H1 (cell line): ENCODE results near the gene POU5F1. TPM values are rescaled to one million over a fixed set of nuclear protein-coding genes. Genes with fewer than 3 reads are reported as not detected.

Experiments
- ASH2L ChIP-seq: fragments of 200-600, 300-600 bp; sonication (generic); IDR thresholded peaks from one replicate; pipeline ENCODE4 v1.7.1; 2017; ENCODE audit warnings: low read length
- CTCF ChIP-seq, 3 experiments: IDR thresholded peaks; 1 replicate in 2 of 3; 2 replicates in 1 of 3; pipeline versions ENCODE4 v1.5.1 to v1.6.1; 2011; ENCODE audit warnings: low read length in 3 of 3, mild to moderate bottlenecking in 3 of 3, inconsistent platforms in 2 of 3, low read depth in 1 of 3, moderate library complexity in 1 of 3; ENCODE audit not compliant: insufficient read depth in 1 of 3; ENCODE audit errors: control extremely low read depth in 1 of 3
- TAF7 ChIP-seq: optimal IDR thresholded peaks from 2 replicates; pipeline ENCODE3; 2011; ENCODE audit warnings: low read depth, mild to moderate bottlenecking, inconsistent platforms, low read length, moderate library complexity, borderline replicate concordance
- polyA plus RNA-seq, 7 experiments: library from polyadenylated mRNA; depleted of rRNA in 3 of 7; stranded (reverse) in 5 of 7; unstranded in 2 of 7; fragments of >200 nt in 5 of 7; fragments of 200-250 nt in 2 of 7; gene quantifications; 1 replicate in 5 of 7; 2 replicates in 1 of 7; 4 replicates in 1 of 7; pipeline versions ENCODE4 v1.2.1 to v1.2.3, GENCODE V29; 2011 to 2013; ENCODE audit warnings: missing spikeins in 2 of 7, mixed read lengths in 2 of 7
- total RNA-seq: library from RNA; stranded (reverse); fragmentation: NEBNext Ultra II Directional; extraction: Animal tissue kit (Norgen Biotek cat#: 25700); gene quantifications from 2 replicates; pipeline ENCODE4 v1.2.1, GENCODE V29; 2021

The POU5F1 gene
- total and polyA plus RNA-seq, 2 of the 8 experiments (the other 6 are each of a cell fraction or from before 2014, with no cell fraction given): 2,437 to 2,526 TPM

GRCh38 chr6:31126396-31127175 is 43.9 kb downstream of the POU5F1 start (continued):
- no peak for TF ChIP-seq ASH2L
- no peak for TF ChIP-seq CTCF (IDR thresholded peaks at IDR 0.05; ENCODE audit: control extremely low read depth in 1 of 3, insufficient read depth in 1 of 3, low read depth in 1 of 3, low read length in 3 of 3)
- no peak for TF ChIP-seq TAF7
